ENCODE results near the gene KRTAP1-5. TPM values are rescaled to one million over a fixed set of nuclear protein-coding genes. Genes with fewer than 3 reads are reported as not detected.

KRTAP1-5 gene
- total and polyA plus RNA-seq, 10 of the 15 experiments (the other 5 are each of a cell fraction or from before 2014, with no cell fraction given), result not detected

DNA sequence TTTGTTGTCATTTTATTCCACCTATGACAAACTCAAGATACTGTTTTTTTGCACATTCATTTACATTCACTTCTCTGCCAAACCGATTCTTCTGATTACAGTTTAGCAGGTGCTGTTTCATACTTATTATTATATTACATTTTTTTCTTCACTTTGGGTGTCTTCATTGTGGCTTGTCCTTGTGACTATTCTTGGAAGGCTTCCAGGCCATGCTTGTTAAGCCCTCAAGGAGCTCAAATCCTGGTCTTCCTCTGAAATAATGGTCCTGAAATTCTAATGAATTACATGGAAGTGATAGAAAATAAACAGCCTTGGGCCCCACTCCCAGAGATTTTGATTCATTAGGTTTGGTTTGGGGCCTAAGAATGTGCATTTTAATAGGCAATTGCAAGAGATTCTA lies 37.3 kb upstream of the KRTAP1-5 start:
- Histone ChIP-seq H3K27me3 (replicated peaks in 1 of 2; ENCODE audit: control insufficient read depth in 2 of 2, insufficient read depth in 2 of 2, low read length in 1 of 2) (no peaks in the 10 kb centered on the region; a peak in 1 of 4 replicates), H3K4me3 (no peak overlapping the region), H3K4me1 (ENCODE audit: control insufficient read depth, insufficient read depth, low read length) (no peaks in the 10 kb centered on the region), H4K20me1 (ENCODE audit: control insufficient read depth, insufficient read depth) (no peaks in the 10 kb centered on the region), H3K4me2 (ENCODE audit: control insufficient read depth, insufficient read depth) (no peak overlapping the region), H3K36me3 (ENCODE audit: control insufficient read depth in 2 of 2, insufficient read depth in 2 of 2, low read length in 1 of 2) (no peaks in the 10 kb centered on the region), H3K9ac (ENCODE audit: control insufficient read depth, insufficient read depth, low read length) (no peak overlapping the region), H3K9me3 (replicated peaks; ENCODE audit: control insufficient read depth, insufficient read depth, low read length) (no peaks in the 10 kb centered on the region), H3K27ac (ENCODE audit: control insufficient read depth, insufficient read depth) (no peak overlapping the region), H2AFZ (ENCODE audit: control insufficient read depth, low read depth, low read length) (no peak overlapping the region), H3K79me2 (ENCODE audit: control insufficient read depth, insufficient read depth, low read length) (no peaks in the 10 kb centered on the region)
- WGBS (ENCODE audit: insufficient coverage, insufficient replicate concordance, low lambda C conversion rate, missing lambda C conversion rate), result 9% methylated on average over 1 of the region's 1 CpG
- no peak for ATAC-seq
- BruUV-seq (replicated peaks), result no TSS peak
- in situ Hi-C loops (cut with MboI), result no loop called here
- SMC1A ChIA-PET (ENCODE audit: uncharacterized antibody, unreplicated experiment), result no interaction called here
- POLR2A ChIA-PET, result no interaction called here
- no peak for DNase-seq (ENCODE audit: low read depth, low spot score)
- CTCF ChIA-PET, result no interaction called here
- intact Hi-C loops (cut with micrococcal nuclease; ENCODE audit: unreplicated experiment), result no loop called here
- no peak for TF ChIP-seq MYB (IDR thresholded peaks at IDR 0.05; ENCODE audit: borderline replicate concordance, low read depth, low read length)
- TF ChIP-seq CREM (IDR thresholded peaks at IDR 0.05; ENCODE audit: low read depth), result no peak
- TF ChIP-seq, protein P1, sequence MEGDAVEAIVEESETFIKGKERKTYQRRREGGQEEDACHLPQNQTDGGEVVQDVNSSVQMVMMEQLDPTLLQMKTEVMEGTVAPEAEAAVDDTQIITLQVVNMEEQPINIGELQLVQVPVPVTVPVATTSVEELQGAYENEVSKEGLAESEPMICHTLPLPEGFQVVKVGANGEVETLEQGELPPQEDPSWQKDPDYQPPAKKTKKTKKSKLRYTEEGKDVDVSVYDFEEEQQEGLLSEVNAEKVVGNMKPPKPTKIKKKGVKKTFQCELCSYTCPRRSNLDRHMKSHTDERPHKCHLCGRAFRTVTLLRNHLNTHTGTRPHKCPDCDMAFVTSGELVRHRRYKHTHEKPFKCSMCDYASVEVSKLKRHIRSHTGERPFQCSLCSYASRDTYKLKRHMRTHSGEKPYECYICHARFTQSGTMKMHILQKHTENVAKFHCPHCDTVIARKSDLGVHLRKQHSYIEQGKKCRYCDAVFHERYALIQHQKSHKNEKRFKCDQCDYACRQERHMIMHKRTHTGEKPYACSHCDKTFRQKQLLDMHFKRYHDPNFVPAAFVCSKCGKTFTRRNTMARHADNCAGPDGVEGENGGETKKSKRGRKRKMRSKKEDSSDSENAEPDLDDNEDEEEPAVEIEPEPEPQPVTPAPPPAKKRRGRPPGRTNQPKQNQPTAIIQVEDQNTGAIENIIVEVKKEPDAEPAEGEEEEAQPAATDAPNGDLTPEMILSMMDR (IDR thresholded peaks at IDR 0.05 in 2 of 3, conservative IDR thresholded peaks at IDR 0.05 in 1 of 3; ENCODE audit: control insufficient read depth in 2 of 3, extremely low read depth in 1 of 3, insufficient read depth in 1 of 3, low read depth in 3 of 3, low read length in 3 of 3), result no peak
- no peak for TF ChIP-seq YY1 (IDR thresholded peaks at IDR 0.05; ENCODE audit: low read depth, low read length)
- no peak for TF ChIP-seq BRCA1 (IDR thresholded peaks at IDR 0.05; ENCODE audit: low read depth, low read length)
- RAD21 ChIA-PET (ENCODE audit: unreplicated experiment), result no interaction called here
- FAIRE-seq, result no peak

DNA sequence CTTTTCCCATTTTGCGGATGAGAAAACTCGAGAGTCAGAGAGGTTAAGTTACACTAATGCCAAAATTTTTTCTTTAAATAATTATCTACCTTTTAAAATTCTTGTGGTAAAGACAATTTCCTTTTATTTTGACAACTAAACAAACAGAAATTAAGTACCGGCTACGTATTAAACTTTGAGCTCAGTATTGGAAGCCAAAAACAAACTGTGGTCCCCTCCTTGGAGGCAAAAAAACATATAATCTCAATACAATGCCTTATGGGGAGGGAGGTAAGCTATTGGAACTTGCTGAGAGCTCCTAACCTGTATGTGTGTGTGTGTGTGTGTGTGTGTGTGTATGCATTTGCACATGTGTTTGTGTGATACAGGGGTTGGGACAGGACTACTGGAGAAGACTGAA lies 36.4 kb upstream of the KRTAP1-5 start:
- H4K20me1 ChIP-seq (ENCODE audit: control insufficient read depth, insufficient read depth), result no peaks in the 10 kb centered on the region
- ChIA-PET SMC1A (ENCODE audit: uncharacterized antibody, unreplicated experiment) (no interaction called here), CTCF (no interaction called here), POLR2A (no interaction called here), RAD21 (ENCODE audit: unreplicated experiment) (no interaction called here)
- intact Hi-C loops (cut with micrococcal nuclease; ENCODE audit: unreplicated experiment) (no loop called here), in situ Hi-C loops (cut with MboI) (no loop called here)
- TF ChIP-seq, protein P2, sequence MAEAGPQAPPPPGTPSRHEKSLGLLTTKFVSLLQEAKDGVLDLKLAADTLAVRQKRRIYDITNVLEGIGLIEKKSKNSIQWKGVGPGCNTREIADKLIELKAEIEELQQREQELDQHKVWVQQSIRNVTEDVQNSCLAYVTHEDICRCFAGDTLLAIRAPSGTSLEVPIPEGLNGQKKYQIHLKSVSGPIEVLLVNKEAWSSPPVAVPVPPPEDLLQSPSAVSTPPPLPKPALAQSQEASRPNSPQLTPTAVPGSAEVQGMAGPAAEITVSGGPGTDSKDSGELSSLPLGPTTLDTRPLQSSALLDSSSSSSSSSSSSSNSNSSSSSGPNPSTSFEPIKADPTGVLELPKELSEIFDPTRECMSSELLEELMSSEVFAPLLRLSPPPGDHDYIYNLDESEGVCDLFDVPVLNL (IDR thresholded peaks at IDR 0.05; ENCODE audit: low read depth, low read length), result no peak
- TF ChIP-seq NFXL1 (IDR thresholded peaks at IDR 0.05; ENCODE audit: borderline replicate concordance) (no peak), GABPA (IDR thresholded peaks at IDR 0.05; ENCODE audit: low read depth) (no peak), ZNF274 (IDR thresholded peaks at IDR 0.05; ENCODE audit: insufficient read depth, insufficient read length) (no peak), SRF (IDR thresholded peaks at IDR 0.05; ENCODE audit: low read depth in 2 of 2, low read length in 2 of 2) (no peak), BHLHE40 (IDR thresholded peaks at IDR 0.05; ENCODE audit: borderline replicate concordance in 1 of 2, low read depth in 2 of 2, low read length in 1 of 2) (no peak), JUNB (IDR thresholded peaks at IDR 0.05) (no peak), ZNF622 (IDR thresholded peaks at IDR 0.05) (no peak)
- TF ChIP-seq, protein P3, sequence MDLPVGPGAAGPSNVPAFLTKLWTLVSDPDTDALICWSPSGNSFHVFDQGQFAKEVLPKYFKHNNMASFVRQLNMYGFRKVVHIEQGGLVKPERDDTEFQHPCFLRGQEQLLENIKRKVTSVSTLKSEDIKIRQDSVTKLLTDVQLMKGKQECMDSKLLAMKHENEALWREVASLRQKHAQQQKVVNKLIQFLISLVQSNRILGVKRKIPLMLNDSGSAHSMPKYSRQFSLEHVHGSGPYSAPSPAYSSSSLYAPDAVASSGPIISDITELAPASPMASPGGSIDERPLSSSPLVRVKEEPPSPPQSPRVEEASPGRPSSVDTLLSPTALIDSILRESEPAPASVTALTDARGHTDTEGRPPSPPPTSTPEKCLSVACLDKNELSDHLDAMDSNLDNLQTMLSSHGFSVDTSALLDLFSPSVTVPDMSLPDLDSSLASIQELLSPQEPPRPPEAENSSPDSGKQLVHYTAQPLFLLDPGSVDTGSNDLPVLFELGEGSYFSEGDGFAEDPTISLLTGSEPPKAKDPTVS (IDR thresholded peaks at IDR 0.05; ENCODE audit: low read depth, low read length), result no peak
- no peaks in the 10 kb centered on the region for H3K4me1 ChIP-seq (ENCODE audit: control insufficient read depth, insufficient read depth, low read length)
- no TSS peak for BruUV-seq (replicated peaks)
- no peak for FAIRE-seq
- no peaks in the 10 kb centered on the region for H3K9me3 ChIP-seq (replicated peaks; ENCODE audit: control insufficient read depth, insufficient read depth, low read length)
- WGBS (ENCODE audit: insufficient coverage, insufficient replicate concordance, low lambda C conversion rate, missing lambda C conversion rate), result 20% methylated on average over 4 of the region's 4 CpGs
- no peak overlapping the region for H3K9ac ChIP-seq (ENCODE audit: control insufficient read depth, insufficient read depth, low read length)
- no peak overlapping the region for H3K4me3 ChIP-seq
- no peak overlapping the region for H2AFZ ChIP-seq (ENCODE audit: control insufficient read depth, low read depth, low read length)
- H3K36me3 ChIP-seq (ENCODE audit: control insufficient read depth in 2 of 2, insufficient read depth in 2 of 2, low read length in 1 of 2), result no peaks in the 10 kb centered on the region
- H3K79me2 ChIP-seq (ENCODE audit: control insufficient read depth, insufficient read depth, low read length), result no peaks in the 10 kb centered on the region
- H3K4me2 ChIP-seq (ENCODE audit: control insufficient read depth, insufficient read depth), result no peak overlapping the region
- DNase-seq (ENCODE audit: low read depth, low spot score), result no peak
- H3K27ac ChIP-seq (ENCODE audit: control insufficient read depth, insufficient read depth), result no peak overlapping the region
- H3K27me3 ChIP-seq (replicated peaks in 1 of 2; ENCODE audit: control insufficient read depth in 2 of 2, insufficient read depth in 2 of 2, low read length in 1 of 2), result no peaks in the 10 kb centered on the region; a peak in 1 of 4 replicates
- ATAC-seq, result no peak

Measured in GM12878 (cell line).